HEK293 (cell line): Measurements from ENCODE around the gene AQP12A.

Experiments used
- CTCF ChIP-seq: fragments of 450-650 bp; formaldehyde crosslinking; IDR thresholded peaks from 2 replicates; pipeline ENCODE4 v1.5.1; 2016; ENCODE audit warnings: missing biosample characterization, missing genetic modification characterization
- KLF10 ChIP-seq: fragments of 450-650 bp; IDR thresholded peaks from 2 replicates; pipeline ENCODE4 v1.5.1; 2018; ENCODE audit warnings: missing biosample characterization, mild to moderate bottlenecking, missing genetic modification characterization
- PBX3 ChIP-seq: sonication (generic); formaldehyde crosslinking; IDR thresholded peaks from 2 replicates; pipeline ENCODE4 v1.8.1; 2022; ENCODE audit warnings: mild to moderate bottlenecking, moderate library complexity, missing genetic modification reagents
- REST ChIP-seq: fragments of 450-650 bp; formaldehyde crosslinking; IDR thresholded peaks from 2 replicates; pipeline ENCODE4 v1.5.1; 2016; ENCODE audit warnings: missing biosample characterization, missing genetic modification characterization
- SP7 ChIP-seq: fragments of 450-650 bp; formaldehyde crosslinking; IDR thresholded peaks from 2 replicates; pipeline ENCODE4 v1.5.1; 2016; ENCODE audit warnings: missing biosample characterization, missing genetic modification characterization
- TCF7L2 ChIP-seq: IDR thresholded peaks from 2 replicates; pipeline ENCODE4 v1.6.1; 2011; ENCODE audit warnings: low read depth, mild to moderate bottlenecking, inconsistent platforms, low read length, moderate library complexity, borderline replicate concordance
- TSHZ1 ChIP-seq: fragments of 450-650 bp; formaldehyde crosslinking; IDR thresholded peaks from 2 replicates; pipeline ENCODE4 v1.5.1; 2016; ENCODE audit warnings: missing biosample characterization, missing genetic modification characterization, borderline replicate concordance
- ZBTB1 ChIP-seq: fragments of 450-650 bp; formaldehyde crosslinking; IDR thresholded peaks from 2 replicates; pipeline ENCODE4 v1.5.1; 2016; ENCODE audit warnings: missing biosample characterization, missing genetic modification characterization
- ZBTB17 ChIP-seq: fragments of 450-650 bp; formaldehyde crosslinking; IDR thresholded peaks from 2 replicates; pipeline ENCODE4 v1.5.1; 2016; ENCODE audit warnings: missing biosample characterization, missing genetic modification characterization
- ZNF416 ChIP-seq: fragments of 450-650 bp; formaldehyde crosslinking; IDR thresholded peaks from 2 replicates; pipeline ENCODE4 v1.5.1; 2016; ENCODE audit warnings: missing biosample characterization, missing genetic modification characterization
- ZNF621 ChIP-seq: fragments of 450-650 bp; formaldehyde crosslinking; IDR thresholded peaks from 2 replicates; pipeline ENCODE4 v1.5.1; 2017; ENCODE audit warnings: missing biosample characterization, missing genetic modification characterization
- ZNF76 ChIP-seq: fragments of 450-650 bp; formaldehyde crosslinking; IDR thresholded peaks from 2 replicates; pipeline ENCODE4; 2016; ENCODE audit warnings: low read depth, missing biosample characterization, missing genetic modification characterization, borderline replicate concordance

GRCh38 chr2:240646176-240646899, 45.3 kb upstream of the AQP12A start:
- no peak for TF ChIP-seq TCF7L2
- TF ChIP-seq CTCF (tag by site-specific recombination) = no peak
- no peak for TF ChIP-seq TSHZ1 (tag by site-specific recombination)
- no peak for TF ChIP-seq REST (tag by site-specific recombination)
- no peak for TF ChIP-seq KLF10 (tag by site-specific recombination)
- no peak for TF ChIP-seq ZNF416
- no peak for TF ChIP-seq SP7 (tag by site-specific recombination)
- TF ChIP-seq ZNF621 = no peak
- TF ChIP-seq PBX3 (CRISPR knock-in tag) = no peak
- no peak for TF ChIP-seq ZNF76 (tag by site-specific recombination)
- TF ChIP-seq ZBTB17 (tag by site-specific recombination) = no peak
- TF ChIP-seq ZBTB1 (tag by site-specific recombination) = no peak
